PC-9 (cell line): ENCODE results near the gene NFS1.

ENCODE experiments used
- EZH2 ChIP-seq: fragments of 200-600 bp; sonication (generic); IDR thresholded peaks from 2 replicates; pipeline ENCODE4 v1.8.0; 2017; ENCODE audit warnings: antibody characterized with exemption, low read depth
- TF ChIP-seq, protein P1 (sequence below): fragments of 200-600 bp; sonication (generic); conservative IDR thresholded peaks from 2 replicates; pipeline ENCODE4 v1.6.1; 2017; ENCODE audit warnings: mixed run types, antibody characterized with exemption, mild to moderate bottlenecking, moderate library complexity

DNA sequence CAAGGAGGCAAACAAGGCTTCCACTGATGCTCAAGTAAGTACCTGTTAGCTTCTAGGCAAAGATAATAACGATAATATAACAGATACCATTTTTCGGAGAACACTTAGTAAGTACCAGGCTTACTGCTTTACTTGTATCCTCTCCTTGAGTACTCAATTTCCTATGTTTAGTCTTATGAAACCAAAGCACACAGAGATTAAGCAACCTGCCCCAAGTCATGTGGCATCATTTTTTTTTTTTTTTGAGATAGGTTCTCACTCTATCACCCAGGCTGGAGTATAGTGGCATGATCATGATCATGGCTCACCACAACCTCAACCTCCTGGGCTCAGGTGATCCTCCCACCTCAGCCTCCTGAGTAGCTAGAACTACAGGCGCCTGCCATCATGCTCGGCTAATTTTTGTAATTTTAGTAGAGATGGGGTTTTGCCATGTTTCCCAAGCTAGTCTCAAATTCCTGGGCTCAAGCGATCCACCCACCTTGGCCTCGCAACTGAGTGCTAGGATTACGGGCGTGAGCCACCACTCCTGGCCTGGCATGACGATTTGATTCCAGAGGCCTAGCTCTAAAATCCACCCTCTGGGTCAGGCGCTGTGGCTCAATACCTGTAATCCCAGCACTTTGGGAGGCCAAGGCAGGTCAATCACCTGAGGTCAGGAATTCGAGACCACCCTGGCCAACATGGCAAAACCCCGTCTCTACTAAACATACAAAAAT lies 69.6 kb downstream of the NFS1 start:
- TF ChIP-seq, protein P1, sequence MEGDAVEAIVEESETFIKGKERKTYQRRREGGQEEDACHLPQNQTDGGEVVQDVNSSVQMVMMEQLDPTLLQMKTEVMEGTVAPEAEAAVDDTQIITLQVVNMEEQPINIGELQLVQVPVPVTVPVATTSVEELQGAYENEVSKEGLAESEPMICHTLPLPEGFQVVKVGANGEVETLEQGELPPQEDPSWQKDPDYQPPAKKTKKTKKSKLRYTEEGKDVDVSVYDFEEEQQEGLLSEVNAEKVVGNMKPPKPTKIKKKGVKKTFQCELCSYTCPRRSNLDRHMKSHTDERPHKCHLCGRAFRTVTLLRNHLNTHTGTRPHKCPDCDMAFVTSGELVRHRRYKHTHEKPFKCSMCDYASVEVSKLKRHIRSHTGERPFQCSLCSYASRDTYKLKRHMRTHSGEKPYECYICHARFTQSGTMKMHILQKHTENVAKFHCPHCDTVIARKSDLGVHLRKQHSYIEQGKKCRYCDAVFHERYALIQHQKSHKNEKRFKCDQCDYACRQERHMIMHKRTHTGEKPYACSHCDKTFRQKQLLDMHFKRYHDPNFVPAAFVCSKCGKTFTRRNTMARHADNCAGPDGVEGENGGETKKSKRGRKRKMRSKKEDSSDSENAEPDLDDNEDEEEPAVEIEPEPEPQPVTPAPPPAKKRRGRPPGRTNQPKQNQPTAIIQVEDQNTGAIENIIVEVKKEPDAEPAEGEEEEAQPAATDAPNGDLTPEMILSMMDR = no peak
- TF ChIP-seq EZH2 = no peak
